ENCODE measurements around the gene NCBP2L.

Gene NCBP2L

GRCh38 chrX:107752043-107752442, 25.5 kb upstream of the NCBP2L start:
- no peak for TF ChIP-seq CTCF (conservative IDR thresholded peaks at IDR 0.05)
- H3K27ac ChIP-seq, result no peak overlapping the region

- no peak for TF ChIP-seq CTCF (conservative IDR thresholded peaks at IDR 0.05)
- H3K27ac ChIP-seq, result no peak overlapping the region
These were observed 24.8 kb upstream of the NCBP2L start for GRCh38 chrX:107752714-107753113.

- no peak overlapping the region for H3K27ac ChIP-seq
- TF ChIP-seq CTCF (conservative IDR thresholded peaks at IDR 0.05), result no peak
These were observed 24.3 kb upstream of the NCBP2L start for GRCh38 chrX:107753187-107753586.

GRCh38 chrX:107755721-107756120, 21.8 kb upstream of the NCBP2L start:
- no peak overlapping the region for H3K27ac ChIP-seq
- TF ChIP-seq CTCF (conservative IDR thresholded peaks at IDR 0.05), result no peak

GRCh38 chrX:107758231-107758766, 19.2 kb upstream of the NCBP2L start:
- no peak for TF ChIP-seq CTCF (conservative IDR thresholded peaks at IDR 0.05)
- no peak overlapping the region for H3K27ac ChIP-seq

GRCh38 chrX:107760304-107761077, 17.0 kb upstream of the NCBP2L start:
- no peak for TF ChIP-seq CTCF (conservative IDR thresholded peaks at IDR 0.05)

GRCh38 chrX:107763647-107764046, 13.9 kb upstream of the NCBP2L start:
- TF ChIP-seq CTCF (conservative IDR thresholded peaks at IDR 0.05), result no peak
- H3K27ac ChIP-seq, result no peak overlapping the region

More at GRCh38 chrX:107760304-107761077, 17.0 kb upstream of the NCBP2L start:
- no peak overlapping the region for H3K27ac ChIP-seq
